ENCODE results near the gene MAGEB17.

Gene MAGEB17

DNA sequence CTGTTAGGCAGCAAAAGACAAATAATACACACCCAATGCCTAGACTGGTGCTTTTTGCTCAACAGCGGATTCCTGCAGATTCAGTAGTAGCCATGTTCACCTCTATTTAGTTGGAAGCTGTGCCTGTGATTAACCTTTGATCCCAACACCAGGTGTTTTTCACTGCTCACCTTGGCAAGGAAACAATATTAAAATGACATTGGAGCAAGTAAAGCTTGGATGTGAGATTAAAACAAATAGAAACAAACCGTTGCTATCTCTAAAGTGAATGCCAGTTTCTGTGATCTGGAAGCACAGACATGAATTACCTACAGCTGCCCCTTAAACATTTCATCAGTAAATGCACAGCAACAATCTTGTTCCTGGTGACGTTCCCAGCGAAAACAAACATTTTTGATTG, 35.7 kb downstream of the MAGEB17 start:
- no peaks in the 10 kb centered on the region for H3K9me3 ChIP-seq (ENCODE audit: severe bottlenecking)
- no peak overlapping the region for H3K4me3 ChIP-seq (ENCODE audit: severe bottlenecking)
- H3K36me3 ChIP-seq (ENCODE audit: low read depth) = no peaks in the 10 kb centered on the region
- no peak overlapping the region for H3K27ac ChIP-seq (ENCODE audit: poor library complexity, severe bottlenecking)
- no peaks in the 10 kb centered on the region for H3K4me1 ChIP-seq (ENCODE audit: insufficient read depth, poor library complexity, severe bottlenecking)
- no peaks in the 10 kb centered on the region for H3K27me3 ChIP-seq (ENCODE audit: insufficient read depth, poor library complexity, severe bottlenecking)
- TF ChIP-seq, protein P1, sequence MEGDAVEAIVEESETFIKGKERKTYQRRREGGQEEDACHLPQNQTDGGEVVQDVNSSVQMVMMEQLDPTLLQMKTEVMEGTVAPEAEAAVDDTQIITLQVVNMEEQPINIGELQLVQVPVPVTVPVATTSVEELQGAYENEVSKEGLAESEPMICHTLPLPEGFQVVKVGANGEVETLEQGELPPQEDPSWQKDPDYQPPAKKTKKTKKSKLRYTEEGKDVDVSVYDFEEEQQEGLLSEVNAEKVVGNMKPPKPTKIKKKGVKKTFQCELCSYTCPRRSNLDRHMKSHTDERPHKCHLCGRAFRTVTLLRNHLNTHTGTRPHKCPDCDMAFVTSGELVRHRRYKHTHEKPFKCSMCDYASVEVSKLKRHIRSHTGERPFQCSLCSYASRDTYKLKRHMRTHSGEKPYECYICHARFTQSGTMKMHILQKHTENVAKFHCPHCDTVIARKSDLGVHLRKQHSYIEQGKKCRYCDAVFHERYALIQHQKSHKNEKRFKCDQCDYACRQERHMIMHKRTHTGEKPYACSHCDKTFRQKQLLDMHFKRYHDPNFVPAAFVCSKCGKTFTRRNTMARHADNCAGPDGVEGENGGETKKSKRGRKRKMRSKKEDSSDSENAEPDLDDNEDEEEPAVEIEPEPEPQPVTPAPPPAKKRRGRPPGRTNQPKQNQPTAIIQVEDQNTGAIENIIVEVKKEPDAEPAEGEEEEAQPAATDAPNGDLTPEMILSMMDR (IDR thresholded peaks at IDR 0.05; ENCODE audit: poor library complexity, severe bottlenecking) = no peak
- ATAC-seq (ENCODE audit: low read depth) = no peak
- no peak for DNase-seq (ENCODE audit: low spot score)

- no peaks in the 10 kb centered on the region for H3K36me3 ChIP-seq (ENCODE audit: low read depth)
- DNase-seq (ENCODE audit: low spot score) (no peak), ATAC-seq (ENCODE audit: low read depth) (no peak)
- no peaks in the 10 kb centered on the region for H3K27me3 ChIP-seq (ENCODE audit: insufficient read depth, poor library complexity, severe bottlenecking)
- TF ChIP-seq, protein P1 (IDR thresholded peaks at IDR 0.05; ENCODE audit: poor library complexity, severe bottlenecking) = no peak
- H3K9me3 ChIP-seq (ENCODE audit: severe bottlenecking) = no peaks in the 10 kb centered on the region
- H3K4me3 ChIP-seq (ENCODE audit: severe bottlenecking) = no peak overlapping the region
- H3K27ac ChIP-seq (ENCODE audit: poor library complexity, severe bottlenecking) = no peak overlapping the region
- H3K4me1 ChIP-seq (ENCODE audit: insufficient read depth, poor library complexity, severe bottlenecking) = no peaks in the 10 kb centered on the region
Observed at GRCh38 chrX:16204538-16204937, 37.3 kb downstream of the MAGEB17 start.

GRCh38 chrX:16205840-16206239, 38.6 kb downstream of the MAGEB17 start:
- H3K4me1 ChIP-seq (ENCODE audit: insufficient read depth, poor library complexity, severe bottlenecking) = no peaks in the 10 kb centered on the region
- TF ChIP-seq, protein P1 (IDR thresholded peaks at IDR 0.05; ENCODE audit: poor library complexity, severe bottlenecking) = no peak
- H3K4me3 ChIP-seq (ENCODE audit: severe bottlenecking) = no peak overlapping the region
- no peak for DNase-seq (ENCODE audit: low spot score)
- ATAC-seq (ENCODE audit: low read depth) = no peak
- no peak overlapping the region for H3K27ac ChIP-seq (ENCODE audit: poor library complexity, severe bottlenecking)
- H3K27me3 ChIP-seq (ENCODE audit: insufficient read depth, poor library complexity, severe bottlenecking) = no peaks in the 10 kb centered on the region
- no peaks in the 10 kb centered on the region for H3K36me3 ChIP-seq (ENCODE audit: low read depth)
- no peaks in the 10 kb centered on the region for H3K9me3 ChIP-seq (ENCODE audit: severe bottlenecking)

- Histone ChIP-seq H3K9me3 (ENCODE audit: severe bottlenecking) (no peaks in the 10 kb centered on the region), H3K4me3 (ENCODE audit: severe bottlenecking) (no peak overlapping the region), H3K36me3 (ENCODE audit: low read depth) (no peaks in the 10 kb centered on the region), H3K4me1 (ENCODE audit: insufficient read depth, poor library complexity, severe bottlenecking) (no peaks in the 10 kb centered on the region), H3K27me3 (ENCODE audit: insufficient read depth, poor library complexity, severe bottlenecking) (no peaks in the 10 kb centered on the region), H3K27ac (ENCODE audit: poor library complexity, severe bottlenecking) (no peak overlapping the region)
- DNase-seq (ENCODE audit: low spot score) = no peak
- TF ChIP-seq, protein P1 (IDR thresholded peaks at IDR 0.05; ENCODE audit: poor library complexity, severe bottlenecking) = no peak
- ATAC-seq (ENCODE audit: low read depth) = no peak
Observed at GRCh38 chrX:16207634-16208033, 40.4 kb downstream of the MAGEB17 start.

- no peak overlapping the region for H3K4me3 ChIP-seq (ENCODE audit: severe bottlenecking)
- H3K9me3 ChIP-seq (ENCODE audit: severe bottlenecking) = no peaks in the 10 kb centered on the region
- H3K4me1 ChIP-seq (ENCODE audit: insufficient read depth, poor library complexity, severe bottlenecking) = no peaks in the 10 kb centered on the region
- H3K27me3 ChIP-seq (ENCODE audit: insufficient read depth, poor library complexity, severe bottlenecking) = no peaks in the 10 kb centered on the region
- H3K36me3 ChIP-seq (ENCODE audit: low read depth) = no peaks in the 10 kb centered on the region
- DNase-seq (ENCODE audit: low spot score) = no peak
- no peak overlapping the region for H3K27ac ChIP-seq (ENCODE audit: poor library complexity, severe bottlenecking)
- no peak for ATAC-seq (ENCODE audit: low read depth)
- TF ChIP-seq, protein P1 (IDR thresholded peaks at IDR 0.05; ENCODE audit: poor library complexity, severe bottlenecking) = no peak
Observed at GRCh38 chrX:16208601-16209000, 41.3 kb downstream of the MAGEB17 start.
